HG03558 (cell line): ENCODE measurements around the gene EPHA3.
"Not testable (repeated sequence)": the region's sequence is repeated elsewhere in the genome, so short reads cannot be mapped to it uniquely, and the experiment has no call there.

Experiments
- ATAC-seq: cut with Tn5 transposase; IDR thresholded peaks from one replicate; pipeline ENCODE4 v1.9.1; 2021; ENCODE audit warnings: moderate number of reproducible peaks; ENCODE audit not compliant: unreplicated experiment; ENCODE audit errors: extremely low read depth

EPHA3 gene

GRCh38 chr3:89350935-89351334, 243.5 kb downstream of the EPHA3 start:
- ATAC-seq: not testable (repeated sequence)

GRCh38 chr3:89353465-89353864, 246.0 kb downstream of the EPHA3 start:
- ATAC-seq: no peak

- no peak for ATAC-seq
Observed at GRCh38 chr3:89358281-89358680, 250.9 kb downstream of the EPHA3 start.

GRCh38 chr3:89360156-89360555, 252.7 kb downstream of the EPHA3 start:
- ATAC-seq: no peak

- no peak for ATAC-seq
Observed at GRCh38 chr3:89362496-89362895, 255.1 kb downstream of the EPHA3 start.

GRCh38 chr3:89363171-89363570, 255.8 kb downstream of the EPHA3 start:
- no peak for ATAC-seq

GRCh38 chr3:89364314-89364713, 256.9 kb downstream of the EPHA3 start:
- no peak for ATAC-seq

- no peak for ATAC-seq
Observed at GRCh38 chr3:89367166-89367565, 259.7 kb downstream of the EPHA3 start.

GRCh38 chr3:89368846-89369245, 261.4 kb downstream of the EPHA3 start:
- ATAC-seq: no peak

- ATAC-seq: no peak
Observed at GRCh38 chr3:89372456-89372855, 265.0 kb downstream of the EPHA3 start.

GRCh38 chr3:89373434-89373833, 266.0 kb downstream of the EPHA3 start:
- ATAC-seq: no peak

- ATAC-seq: no peak
Observed at GRCh38 chr3:89375451-89375850, 268.0 kb downstream of the EPHA3 start.

GRCh38 chr3:89380016-89380415, 272.6 kb downstream of the EPHA3 start:
- ATAC-seq: no peak

- ATAC-seq: no peak
Observed at GRCh38 chr3:89392991-89393390, 285.6 kb downstream of the EPHA3 start.

- no peak for ATAC-seq
Observed at GRCh38 chr3:89395456-89395855, 288.0 kb downstream of the EPHA3 start.

GRCh38 chr3:89395996-89396395, 288.6 kb downstream of the EPHA3 start:
- ATAC-seq: no peak

- no peak for ATAC-seq
Observed at GRCh38 chr3:89402051-89402450, 294.6 kb downstream of the EPHA3 start.

- no peak for ATAC-seq
Observed at GRCh38 chr3:89405176-89405575, 297.8 kb downstream of the EPHA3 start.

- no peak for ATAC-seq
Observed at GRCh38 chr3:89405593-89405992, 298.2 kb downstream of the EPHA3 start.

GRCh38 chr3:89411201-89411600, 303.8 kb downstream of the EPHA3 start:
- ATAC-seq: no peak

- ATAC-seq: no peak
Observed at GRCh38 chr3:89414270-89414669, 306.8 kb downstream of the EPHA3 start.

- no peak for ATAC-seq
Observed at GRCh38 chr3:89419647-89420241, 312.3 kb downstream of the EPHA3 start.

- no peak for ATAC-seq
Observed at GRCh38 chr3:89426060-89426459, 318.6 kb downstream of the EPHA3 start.
